Jurkat, Clone E6-1 (cell line): ENCODE data around the gene ANTXR1.

Experiments used
- DNase-seq: peaks from one replicate; pipeline ENCODE4 v3.0.0-alpha.2; 2011; ENCODE audit warnings: low read depth, low spot score
- H3K4me3 ChIP-seq: 2 replicates; pipeline ENCODE4 v1.5.1; 2011; ENCODE audit warnings: mild to moderate bottlenecking, low read length, control low read depth, moderate library complexity

Gene ANTXR1

GRCh38 chr2:69026691-69027459 is 13.9 kb downstream of the ANTXR1 start:
- H3K4me3 ChIP-seq, result no peak overlapping the region
- DNase-seq, result no peak

- DNase-seq, result no peak
- no peak overlapping the region for H3K4me3 ChIP-seq
Measured at GRCh38 chr2:69030800-69031428, 17.9 kb downstream of the ANTXR1 start.

- DNase-seq, result no peak
- no peak overlapping the region for H3K4me3 ChIP-seq
Measured at GRCh38 chr2:69031466-69031865, 18.5 kb downstream of the ANTXR1 start.

- no peak overlapping the region for H3K4me3 ChIP-seq
- DNase-seq, result no peak
Measured at GRCh38 chr2:69032336-69032735, 19.4 kb downstream of the ANTXR1 start.

GRCh38 chr2:69033461-69034095 is 20.6 kb downstream of the ANTXR1 start:
- DNase-seq, result no peak

GRCh38 chr2:69034122-69034521 is 21.1 kb downstream of the ANTXR1 start:
- no peak for DNase-seq
- no peak overlapping the region for H3K4me3 ChIP-seq

More at GRCh38 chr2:69033461-69034095, 20.6 kb downstream of the ANTXR1 start:
- no peak overlapping the region for H3K4me3 ChIP-seq

GRCh38 chr2:69034845-69035244 is 21.9 kb downstream of the ANTXR1 start:
- no peak overlapping the region for H3K4me3 ChIP-seq
- DNase-seq, result no peak

GRCh38 chr2:69036926-69037325 is 23.9 kb downstream of the ANTXR1 start:
- no peak overlapping the region for H3K4me3 ChIP-seq
- DNase-seq, result no peak

GRCh38 chr2:69041214-69041613 is 28.2 kb downstream of the ANTXR1 start:
- no peak overlapping the region for H3K4me3 ChIP-seq
- DNase-seq, result no peak

- DNase-seq, result no peak
Measured at GRCh38 chr2:69043736-69044400, 30.9 kb downstream of the ANTXR1 start.

GRCh38 chr2:69046221-69046662 is 33.3 kb downstream of the ANTXR1 start:
- H3K4me3 ChIP-seq, result no peak overlapping the region
- no peak for DNase-seq

More at GRCh38 chr2:69043736-69044400, 30.9 kb downstream of the ANTXR1 start:
- H3K4me3 ChIP-seq, result no peak overlapping the region

- DNase-seq, result no peak
- H3K4me3 ChIP-seq, result no peak overlapping the region
Measured at GRCh38 chr2:69047625-69048145, 34.7 kb downstream of the ANTXR1 start.

GRCh38 chr2:69050802-69051201 is 37.8 kb downstream of the ANTXR1 start:
- DNase-seq, result no peak
- no peak overlapping the region for H3K4me3 ChIP-seq

GRCh38 chr2:69053416-69053965 is 40.5 kb downstream of the ANTXR1 start:
- no peak overlapping the region for H3K4me3 ChIP-seq
- DNase-seq, result no peak

GRCh38 chr2:69054431-69054830 is 41.5 kb downstream of the ANTXR1 start:
- DNase-seq, result peak; percentile 34
- H3K4me3 ChIP-seq, result no peak overlapping the region

- DNase-seq, result no peak
- no peak overlapping the region for H3K4me3 ChIP-seq
Measured at GRCh38 chr2:69055688-69056470, 42.9 kb downstream of the ANTXR1 start.

- H3K4me3 ChIP-seq, result no peak overlapping the region
- no peak for DNase-seq
Measured at GRCh38 chr2:69057660-69058059, 44.7 kb downstream of the ANTXR1 start.

- DNase-seq, result no peak
- no peak overlapping the region for H3K4me3 ChIP-seq
Measured at GRCh38 chr2:69059731-69060290, 46.8 kb downstream of the ANTXR1 start.
